Thoracic aorta (tissue), 2 donors: Measurements from ENCODE around the gene TBC1D5. TPM values are rescaled to one million over a fixed set of nuclear protein-coding genes. Genes with fewer than 3 reads are reported as not detected.

Experiments
- ATAC-seq: fragments of 150-250 bp; one replicate; pipeline ENCODE4 v1.8.0; 2017; ENCODE audit warnings: low read depth; ENCODE audit not compliant: insufficient number of reproducible peaks, low FRiP score
- DNase-seq: peaks from one replicate; pipeline ENCODE4 v3.0.0-alpha.2; 2020; ENCODE audit warnings: low spot score
- H3K27ac ChIP-seq, 2 donors: fragments of 200-600 bp; sonication (generic); 1 replicate in 1 of 2; 2 replicates in 1 of 2; pipeline ENCODE4 v1.5.1; 2016; ENCODE audit warnings: mild to moderate bottlenecking in 2 of 2, moderate library complexity in 2 of 2
- H3K27me3 ChIP-seq: fragments of 200-600 bp; sonication (generic); replicated peaks from 2 replicates; pipeline ENCODE4 v1.6.0; 2016; ENCODE audit warnings: mild to moderate bottlenecking; ENCODE audit not compliant: insufficient read depth
- H3K36me3 ChIP-seq: fragments of 200-600 bp; sonication (generic); one replicate; pipeline ENCODE4 v1.5.1; 2016
- H3K4me1 ChIP-seq, 2 donors: fragments of 200-600 bp; sonication (generic); 1 replicate in 1 of 2; 2 replicates in 1 of 2; pipeline versions ENCODE4 v1.5.1 to v1.6.0; 2016; ENCODE audit warnings: low read depth in 2 of 2, mild to moderate bottlenecking in 1 of 2; ENCODE audit not compliant: control insufficient read depth in 1 of 2
- H3K4me3 ChIP-seq: fragments of 200-600 bp; sonication (generic); 2 replicates; pipeline ENCODE4 v1.5.1; 2016; ENCODE audit warnings: mild to moderate bottlenecking
- H3K9me3 ChIP-seq: fragments of 200-600 bp; sonication (generic); 2 replicates; pipeline ENCODE4 v1.5.1; 2016
- CTCF ChIP-seq: fragments of 200-600 bp; sonication (generic); IDR thresholded peaks from one replicate; pipeline ENCODE4 v1.5.1; 2019; ENCODE audit warnings: antibody characterized with exemption
- total RNA-seq, 2 donors: library from RNA; depleted of rRNA; stranded (reverse); fragments of >200 nt; gene quantifications; one replicate each; pipeline versions ENCODE4 v1.1.0 to v1.2.3, GENCODE V29; 2016

The TBC1D5 gene
- total RNA-seq, 2 donors from 2014 or later: 80.6 to 103 TPM

- no peaks in the 10 kb centered on the region for H3K27me3 ChIP-seq
- H3K4me1 ChIP-seq: peaks cover 19 to 67% of the 10 kb centered on the region in 2 donors
- ATAC-seq (no peak), DNase-seq (no peak)
- no peak for TF ChIP-seq CTCF
- no peak overlapping the region for H3K4me3 ChIP-seq
- no peaks in the 10 kb centered on the region for H3K9me3 ChIP-seq
- H3K36me3 ChIP-seq: no peaks in the 10 kb centered on the region
- peak overlapping the region; percentile 45 to 54 for H3K27ac ChIP-seq
These were observed 599.9 kb downstream of the TBC1D5 start for GRCh38 chr3:17142516-17142915.

- Histone ChIP-seq H3K9me3 (no peaks in the 10 kb centered on the region), H3K27ac (peak overlapping the region in 1 of 2 donors; percentile 63), H3K27me3 (no peaks in the 10 kb centered on the region), H3K4me1 (peaks cover 19 to 75% of the 10 kb centered on the region in 2 donors), H3K36me3 (no peaks in the 10 kb centered on the region), H3K4me3 (no peak overlapping the region)
- DNase-seq (no peak), ATAC-seq (no peak)
- TF ChIP-seq CTCF: no peak
These were observed 600.7 kb downstream of the TBC1D5 start for GRCh38 chr3:17141699-17142098.

- ATAC-seq: peak; percentile 42
- H3K36me3 ChIP-seq: no peaks in the 10 kb centered on the region
- peak overlapping the region; percentile 48 for H3K4me3 ChIP-seq
- no peaks in the 10 kb centered on the region for H3K9me3 ChIP-seq
- peak; percentile 25 for TF ChIP-seq CTCF
- DNase-seq: peak; percentile 52
- H3K27me3 ChIP-seq: no peaks in the 10 kb centered on the region
- H3K4me1 ChIP-seq: peaks cover 19 to 83% of the 10 kb centered on the region in 2 donors
- peak overlapping the region; percentile 54 to 63 for H3K27ac ChIP-seq
These were observed 601.5 kb downstream of the TBC1D5 start for GRCh38 chr3:17140670-17141505.

GRCh38 chr3:17138246-17139039 is 604.0 kb downstream of the TBC1D5 start:
- DNase-seq: no peak
- H3K27me3 ChIP-seq: no peaks in the 10 kb centered on the region
- no peak overlapping the region for H3K4me3 ChIP-seq
- no peaks in the 10 kb centered on the region for H3K36me3 ChIP-seq
- peak overlapping the region in 1 of 2 donors; percentile 62 for H3K27ac ChIP-seq
- no peak for TF ChIP-seq CTCF
- peaks cover 11 to 87% of the 10 kb centered on the region in 2 donors for H3K4me1 ChIP-seq
- H3K9me3 ChIP-seq: no peaks in the 10 kb centered on the region
- ATAC-seq: no peak

- no peaks in the 10 kb centered on the region for H3K27me3 ChIP-seq
- DNase-seq (no peak), ATAC-seq (no peak)
- no peak overlapping the region for H3K4me3 ChIP-seq
- no peaks in the 10 kb centered on the region for H3K9me3 ChIP-seq
- no peaks in the 10 kb centered on the region for H3K36me3 ChIP-seq
- peaks cover 11 to 77% of the 10 kb centered on the region in 2 donors for H3K4me1 ChIP-seq
- TF ChIP-seq CTCF: no peak
- H3K27ac ChIP-seq: peak overlapping the region; percentile 57 to 62
These were observed 605.1 kb downstream of the TBC1D5 start for GRCh38 chr3:17137321-17137826.
